MM.1S (cell line): Measurements from ENCODE around the gene SIPA1.

Source experiments
- EZH2 ChIP-seq: fragments of 300-600 bp; sonication (generic); optimal IDR thresholded peaks from 2 replicates; pipeline ENCODE3; 2017; ENCODE audit warnings: low read depth, mild to moderate bottlenecking, antibody characterized with exemption, low read length, mixed read lengths
- EZH2phosphoT487 ChIP-seq: fragments of 300-600 bp; sonication (generic); IDR thresholded peaks from 2 replicates; pipeline ENCODE4 v1.6.1; 2018; ENCODE audit warnings: antibody characterized with exemption, low read length
- TF ChIP-seq, protein P1 (sequence below): fragments of 300-600 bp; sonication (generic); IDR thresholded peaks from 2 replicates; pipeline ENCODE4 v1.5.1; 2016; ENCODE audit warnings: antibody characterized with exemption, low read length, mixed read lengths

DNA sequence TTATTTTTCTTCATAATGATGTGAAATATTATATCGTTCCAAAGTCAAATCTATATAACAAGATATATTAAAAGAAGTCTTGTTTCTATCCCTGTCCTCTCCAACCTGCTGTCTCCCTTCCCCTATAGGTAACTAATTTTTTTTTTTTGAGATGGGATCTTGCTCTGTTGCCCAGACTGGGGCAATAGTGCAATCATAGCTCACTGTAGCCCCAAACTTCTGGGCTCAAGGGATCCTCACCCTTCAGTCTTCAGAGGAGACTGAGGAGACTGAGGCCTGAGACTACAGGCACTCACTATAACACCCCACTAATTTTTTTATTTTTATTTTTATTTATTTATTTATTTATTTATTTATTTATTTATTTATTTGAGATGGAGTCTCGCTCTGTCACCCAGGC lies 35.1 kb downstream of the SIPA1 start:
- TF ChIP-seq, protein P1, sequence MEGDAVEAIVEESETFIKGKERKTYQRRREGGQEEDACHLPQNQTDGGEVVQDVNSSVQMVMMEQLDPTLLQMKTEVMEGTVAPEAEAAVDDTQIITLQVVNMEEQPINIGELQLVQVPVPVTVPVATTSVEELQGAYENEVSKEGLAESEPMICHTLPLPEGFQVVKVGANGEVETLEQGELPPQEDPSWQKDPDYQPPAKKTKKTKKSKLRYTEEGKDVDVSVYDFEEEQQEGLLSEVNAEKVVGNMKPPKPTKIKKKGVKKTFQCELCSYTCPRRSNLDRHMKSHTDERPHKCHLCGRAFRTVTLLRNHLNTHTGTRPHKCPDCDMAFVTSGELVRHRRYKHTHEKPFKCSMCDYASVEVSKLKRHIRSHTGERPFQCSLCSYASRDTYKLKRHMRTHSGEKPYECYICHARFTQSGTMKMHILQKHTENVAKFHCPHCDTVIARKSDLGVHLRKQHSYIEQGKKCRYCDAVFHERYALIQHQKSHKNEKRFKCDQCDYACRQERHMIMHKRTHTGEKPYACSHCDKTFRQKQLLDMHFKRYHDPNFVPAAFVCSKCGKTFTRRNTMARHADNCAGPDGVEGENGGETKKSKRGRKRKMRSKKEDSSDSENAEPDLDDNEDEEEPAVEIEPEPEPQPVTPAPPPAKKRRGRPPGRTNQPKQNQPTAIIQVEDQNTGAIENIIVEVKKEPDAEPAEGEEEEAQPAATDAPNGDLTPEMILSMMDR, result no peak
- no peak for TF ChIP-seq EZH2
- no peak for TF ChIP-seq EZH2phosphoT487
